IMR-90 (cell line): ENCODE results near the gene TMX2. TPM values are rescaled to one million over a fixed set of nuclear protein-coding genes. Genes with fewer than 3 reads are reported as not detected.

Source experiments
- ATAC-seq: fragments of 200-7000 bp; cut with Tn5 transposase; 2 replicates; pipeline ENCODE4 v1.9.1; 2020; ENCODE audit warnings: low read depth, mild to moderate bottlenecking, moderate library complexity
- BruUV-seq: library from RNA; stranded (reverse); fragments of 400-500 nt; replicated peaks from 2 replicates; lab custom pipeline; 2021; lab: Mats Ljungman, UMichigan
- CTCF ChIA-PET: fragments of 300-600 bp; formaldehyde crosslinking; extraction: SDS; loops from one replicate; lab custom pipeline; 2021; ENCODE audit warnings: antibody characterized with exemption; lab: Yijun Ruan, JAX
- POLR2A ChIA-PET: fragments of 300-600 bp; sonication (Branson Sonifier 250); formaldehyde crosslinking; loops from one replicate; lab custom pipeline; 2022; ENCODE audit warnings: antibody characterized with exemption; ENCODE audit not compliant: unreplicated experiment; lab: Charles Lee
- DNase-seq: peaks from one replicate; pipeline ENCODE4 v3.0.0; 2013
- H2AFZ ChIP-seq: replicated peaks from 2 replicates; pipeline ENCODE3; 2013; ENCODE audit warnings: low read length, mild to moderate bottlenecking; ENCODE audit not compliant: poor library complexity
- H2AK5ac ChIP-seq: 2 replicates; pipeline ENCODE4 v1.6.1; 2013; ENCODE audit warnings: low read depth, low read length, inconsistent platforms
- H2AK9ac ChIP-seq: replicated peaks from 2 replicates; pipeline ENCODE3; 2013; ENCODE audit warnings: mild to moderate bottlenecking, low read depth, low read length, moderate library complexity; ENCODE audit not compliant: poor library complexity
- H2BK120ac ChIP-seq: 2 replicates; pipeline ENCODE4 v1.6.1; 2013; ENCODE audit warnings: low read depth, low read length, inconsistent platforms
- H2BK15ac ChIP-seq: 3 replicates; pipeline ENCODE4 v1.6.1; 2013; ENCODE audit warnings: low read depth, low read length, inconsistent platforms
- H2BK20ac ChIP-seq: 2 replicates; pipeline ENCODE4 v1.6.1; 2013; ENCODE audit warnings: low read depth, mild to moderate bottlenecking, inconsistent platforms, low read length, moderate library complexity
- H2BK5ac ChIP-seq: 2 replicates; pipeline ENCODE4 v1.6.1; 2013; ENCODE audit warnings: mild to moderate bottlenecking, low read depth, low read length, inconsistent platforms; ENCODE audit not compliant: poor library complexity, severe bottlenecking
- H3K14ac ChIP-seq: replicated peaks from 2 replicates; pipeline ENCODE4 v1.6.1; 2013; ENCODE audit warnings: low read depth, low read length, inconsistent platforms
- H3K18ac ChIP-seq: 2 replicates; pipeline ENCODE4 v1.6.1; 2013; ENCODE audit warnings: low read depth, low read length, control low read depth
- H3K23ac ChIP-seq: 2 replicates; pipeline ENCODE4 v1.6.1; 2013; ENCODE audit warnings: low read depth, low read length, inconsistent platforms
- H3K27ac ChIP-seq: 2 replicates; pipeline ENCODE4 v1.5.1; 2013; ENCODE audit warnings: mild to moderate bottlenecking, control low read depth, low read length; ENCODE audit not compliant: insufficient read depth
- H3K27me3 ChIP-seq: 2 replicates; pipeline ENCODE4 v1.6.1; 2013; ENCODE audit warnings: low read length; ENCODE audit not compliant: control insufficient read depth, insufficient read depth
- H3K36me3 ChIP-seq: 2 replicates; pipeline ENCODE4 v1.6.1; 2013; ENCODE audit warnings: low read length, mixed read lengths; ENCODE audit not compliant: control insufficient read depth, insufficient read depth
- H3K4ac ChIP-seq: 2 replicates; pipeline ENCODE4 v1.6.1; 2013; ENCODE audit warnings: low read depth, low read length, inconsistent platforms
- H3K4me1 ChIP-seq: 2 replicates; pipeline ENCODE4 v1.6.1; 2013; ENCODE audit warnings: low read length, mixed read lengths; ENCODE audit not compliant: control insufficient read depth, insufficient read depth
- H3K4me2 ChIP-seq: 2 replicates; pipeline ENCODE4 v1.6.1; 2013; ENCODE audit warnings: low read depth, mild to moderate bottlenecking, control low read depth, low read length, moderate library complexity
- H3K4me3 ChIP-seq: 2 replicates; pipeline ENCODE4 v1.5.1; 2013; ENCODE audit warnings: low read depth, mild to moderate bottlenecking, control low read depth, low read length, moderate library complexity; ENCODE audit not compliant: insufficient read depth
- H3K56ac ChIP-seq: 2 replicates; pipeline ENCODE4 v1.6.1; 2013; ENCODE audit warnings: low read length, inconsistent platforms; ENCODE audit not compliant: insufficient read depth; ENCODE audit errors: extremely low read depth
- H3K79me1 ChIP-seq, 2 experiments: 2 replicates each; pipeline ENCODE4 v1.6.1; 2013; ENCODE audit warnings: low read length in 2 of 2, inconsistent platforms in 1 of 2, low read depth in 1 of 2
- H3K9ac ChIP-seq: 2 replicates; pipeline ENCODE4 v1.6.1; 2013; ENCODE audit warnings: low read depth, low read length, control low read depth
- H3K9me1 ChIP-seq: 2 replicates; pipeline ENCODE4 v1.6.1; 2013; ENCODE audit warnings: low read length, inconsistent platforms; ENCODE audit not compliant: insufficient read depth
- H3K9me3 ChIP-seq: 2 replicates; pipeline ENCODE4 v1.6.1; 2013; ENCODE audit warnings: low read length; ENCODE audit not compliant: control insufficient read depth, insufficient read depth
- H4K20me1 ChIP-seq: 2 replicates; pipeline ENCODE4 v1.6.1; 2013; ENCODE audit warnings: low read length, inconsistent platforms; ENCODE audit not compliant: insufficient read depth
- H4K5ac ChIP-seq: 2 replicates; pipeline ENCODE4 v1.6.1; 2013; ENCODE audit warnings: mild to moderate bottlenecking, low read depth, low read length, control low read depth
- H4K8ac ChIP-seq, 2 experiments: 2 replicates each; pipeline ENCODE4 v1.6.1; 2013; ENCODE audit warnings: low read depth in 2 of 2, low read length in 2 of 2, control low read depth in 1 of 2, inconsistent platforms in 1 of 2
- H4K91ac ChIP-seq: 2 replicates; pipeline ENCODE4 v1.6.1; 2013; ENCODE audit warnings: low read depth, low read length, inconsistent platforms; ENCODE audit not compliant: insufficient read depth
- BHLHE40 ChIP-seq: fragments of 150-350 bp; IDR thresholded peaks from 2 replicates; pipeline ENCODE4 v1.6.1; 2016; ENCODE audit warnings: mild to moderate bottlenecking, low read depth, low read length
- CEBPB ChIP-seq: IDR thresholded peaks from 2 replicates; pipeline ENCODE4 v1.6.1; 2012; ENCODE audit warnings: low read depth, low read length, improper control_type of control experiment
- CHD1 ChIP-seq: IDR thresholded peaks from 2 replicates; pipeline ENCODE4 v1.6.1; 2012; ENCODE audit warnings: low read depth, low read length, improper control_type of control experiment
- MXI1 ChIP-seq: IDR thresholded peaks from 2 replicates; pipeline ENCODE4 v1.6.1; 2012; ENCODE audit warnings: low read depth, mild to moderate bottlenecking, low read length, moderate library complexity, borderline replicate concordance
- RAD21 ChIP-seq: IDR thresholded peaks from 2 replicates; pipeline ENCODE4 v1.6.1; 2012; ENCODE audit warnings: low read length, improper control_type of control experiment
- RCOR1 ChIP-seq: IDR thresholded peaks from 2 replicates; pipeline ENCODE4 v1.6.1; 2012; ENCODE audit warnings: mild to moderate bottlenecking, low read length, improper control_type of control experiment; ENCODE audit not compliant: insufficient replicate concordance
- RFX5 ChIP-seq: IDR thresholded peaks from 2 replicates; pipeline ENCODE4 v1.8.0; 2012; ENCODE audit warnings: low read depth, mild to moderate bottlenecking, low read length, moderate library complexity
- SMC3 ChIP-seq: fragments of 150-350 bp; IDR thresholded peaks from 2 replicates; pipeline ENCODE4 v1.6.1; 2016; ENCODE audit warnings: low read depth, mild to moderate bottlenecking, antibody characterized with exemption, low read length, moderate library complexity
- WGBS, 2 experiments: methylation state at CpG; one replicate each; pipeline versions ENCODE4 v1.1.5 to v1.1.7; 2013; ENCODE audit warnings: missing lambda C conversion rate in 2 of 2; ENCODE audit not compliant: insufficient read length in 1 of 2; ENCODE audit errors: extremely low coverage in 2 of 2; 5-methylcytosine and 5-hydroxymethylcytosine counted together
- dilution Hi-C: fragments of 300-500 bp; cut with HindIII; formaldehyde crosslinking; loops from one replicate; pipeline ENCODE4 v1.14.3; 2018; ENCODE audit warnings: low sequenced_read_pairs; ENCODE audit not compliant: unreplicated experiment
- in situ Hi-C: fragments of 300-500 bp; cut with MboI; formaldehyde crosslinking; loops from 3 replicates; pipeline ENCODE4 v1.14.3; 2019; ENCODE audit warnings: low sequenced_read_pairs, inconsistent platforms, mixed read lengths
- intact Hi-C: fragments of 100-400 bp; cut with micrococcal nuclease; formaldehyde crosslinking; loops from 2 replicates; pipeline ENCODE4 v1.10.0; 2022
- polyA plus RNA-seq, 3 experiments: library from polyadenylated mRNA; depleted of rRNA; stranded (reverse); fragments of >200 nt; gene quantifications; 2 replicates each; pipeline ENCODE4 v1.2.3, GENCODE V29; 2012; ENCODE audit warnings: low replicate concordance in 1 of 3
- total RNA-seq: library from RNA; depleted of rRNA; stranded (reverse); fragments of >200 nt; gene quantifications from 2 replicates; pipeline ENCODE4 v1.2.3, GENCODE V29; 2012

TMX2 gene
- total and polyA plus RNA-seq, 2 of the 4 experiments (the other 2 are of a cell fraction) = 60.3 to 103 TPM

DNA sequence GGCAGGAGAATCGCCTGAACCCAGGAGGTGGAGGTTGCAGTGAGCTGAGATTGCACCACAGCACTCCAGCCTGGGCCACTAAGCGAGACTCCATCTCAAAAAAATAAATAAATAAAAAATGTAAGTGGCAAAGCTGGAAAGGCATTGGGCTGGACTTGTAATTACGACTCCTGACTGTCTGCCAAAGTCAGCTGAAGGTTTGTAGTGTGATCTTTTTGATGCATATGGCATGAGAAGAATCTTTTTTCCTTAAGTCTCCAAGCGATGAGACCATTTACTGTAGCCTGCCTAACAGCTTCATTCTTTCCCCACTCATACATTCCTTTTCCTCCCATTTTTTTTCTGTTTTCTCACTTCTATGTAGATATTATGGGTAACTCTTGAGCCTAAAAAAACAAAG, 74.0 kb downstream of the TMX2 start:
- ATAC-seq = peak; percentile 36
- no peak overlapping the region for H2BK5ac ChIP-seq
- no peak overlapping the region for H3K56ac ChIP-seq
- H3K36me3 ChIP-seq = peaks cover 12% of the 10 kb centered on the region
- no peak overlapping the region for H3K27ac ChIP-seq
- H3K4me2 ChIP-seq = no peak overlapping the region
- H4K20me1 ChIP-seq = peaks cover 90% of the 10 kb centered on the region
- H3K9ac ChIP-seq = no peak overlapping the region
- H2AFZ ChIP-seq = no peak overlapping the region
- no peak overlapping the region for H2AK9ac ChIP-seq
- DNase-seq = peak; percentile 38
- peaks cover 13% of the 10 kb centered on the region; the same call in 1 of the 2 replicates for H3K9me1 ChIP-seq
- no peaks in the 10 kb centered on the region for H3K9me3 ChIP-seq
- no peak overlapping the region for H3K14ac ChIP-seq
- H2BK15ac ChIP-seq = no peak overlapping the region
- no peak overlapping the region for H4K5ac ChIP-seq
- WGBS, 2 experiments = no CpG with 5 or more reads among the region's 4 CpGs
- TF ChIP-seq RAD21 (no peak), BHLHE40 (no peak), RFX5 (no peak), SMC3 (no peak), CHD1 (no peak), MXI1 (no peak), CEBPB (no peak), RCOR1 (no peak)
- dilution Hi-C loops = no loop called here
- POLR2A ChIA-PET = no interaction called here
- H4K91ac ChIP-seq = no peak overlapping the region
- intact Hi-C loops = no loop called here
- H3K4ac ChIP-seq = no peak overlapping the region
- H4K8ac ChIP-seq = no peak overlapping the region
- H3K4me3 ChIP-seq = no peak overlapping the region
- H3K27me3 ChIP-seq = no peaks in the 10 kb centered on the region
- peaks cover 9 to 76% of the 10 kb centered on the region in 2 experiments; a peak in 2 of 4 replicates for H3K79me1 ChIP-seq
- peaks cover 15% of the 10 kb centered on the region for H3K4me1 ChIP-seq
- BruUV-seq = no TSS peak
- in situ Hi-C loops = no loop called here
- CTCF ChIA-PET = no interaction called here
- no peak overlapping the region for H3K23ac ChIP-seq
- no peak overlapping the region for H2AK5ac ChIP-seq
- no peak overlapping the region for H2BK120ac ChIP-seq
- no peak overlapping the region for H3K18ac ChIP-seq
- H2BK20ac ChIP-seq = no peak overlapping the region
